ENCODE data around the gene ZNF783.

GRCh38 chr7:149289856-149290255, 27.9 kb downstream of the ZNF783 start:
- TF ChIP-seq, protein P1, sequence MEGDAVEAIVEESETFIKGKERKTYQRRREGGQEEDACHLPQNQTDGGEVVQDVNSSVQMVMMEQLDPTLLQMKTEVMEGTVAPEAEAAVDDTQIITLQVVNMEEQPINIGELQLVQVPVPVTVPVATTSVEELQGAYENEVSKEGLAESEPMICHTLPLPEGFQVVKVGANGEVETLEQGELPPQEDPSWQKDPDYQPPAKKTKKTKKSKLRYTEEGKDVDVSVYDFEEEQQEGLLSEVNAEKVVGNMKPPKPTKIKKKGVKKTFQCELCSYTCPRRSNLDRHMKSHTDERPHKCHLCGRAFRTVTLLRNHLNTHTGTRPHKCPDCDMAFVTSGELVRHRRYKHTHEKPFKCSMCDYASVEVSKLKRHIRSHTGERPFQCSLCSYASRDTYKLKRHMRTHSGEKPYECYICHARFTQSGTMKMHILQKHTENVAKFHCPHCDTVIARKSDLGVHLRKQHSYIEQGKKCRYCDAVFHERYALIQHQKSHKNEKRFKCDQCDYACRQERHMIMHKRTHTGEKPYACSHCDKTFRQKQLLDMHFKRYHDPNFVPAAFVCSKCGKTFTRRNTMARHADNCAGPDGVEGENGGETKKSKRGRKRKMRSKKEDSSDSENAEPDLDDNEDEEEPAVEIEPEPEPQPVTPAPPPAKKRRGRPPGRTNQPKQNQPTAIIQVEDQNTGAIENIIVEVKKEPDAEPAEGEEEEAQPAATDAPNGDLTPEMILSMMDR (IDR thresholded peaks at IDR 0.05): no peak
- no peak for TF ChIP-seq EZH2 (IDR thresholded peaks at IDR 0.05; ENCODE audit: borderline replicate concordance, insufficient read depth, low read depth, low read length, poor library complexity, severe bottlenecking)

Measured in B cell (primary cell).